ENCODE data around the gene ZMIZ2. TPM values are rescaled to one million over a fixed set of nuclear protein-coding genes. Genes with fewer than 3 reads are reported as not detected.

The ZMIZ2 gene
- total and polyA plus RNA-seq, 9 of the 15 experiments (the other 6 are each of a cell fraction or from before 2014, with no cell fraction given): 0.13 to 40.3 (median 4.9) TPM

- no peak overlapping the region for H3K4me2 ChIP-seq (ENCODE audit: insufficient read depth, low read length)
- peak in 1 of 4 experiments; percentile 8 for DNase-seq (ENCODE audit: extremely low read depth in 1 of 4, low spot score in 3 of 4)
- in situ Hi-C loops (cut with MboI) (no loop called here), intact Hi-C loops (cut with micrococcal nuclease) (no loop called here)
- no peak overlapping the region for H3K27ac ChIP-seq (ENCODE audit: extremely low read depth, low read depth, low read length)
- POLR2A ChIA-PET: interaction anchor here (0.6 kb wide), 1 partner anchor 918 kb away, joined by 3 read pairs; no protein-coding TSS in a partner anchor
- peak; percentile 59 for ATAC-seq
- H3K4me3 ChIP-seq: no peak overlapping the region
- BruUV-seq (replicated peaks): no TSS peak
- H3K79me2 ChIP-seq (ENCODE audit: control insufficient read depth, insufficient read depth, low read length): no peaks in the 10 kb centered on the region
- no peaks in the 10 kb centered on the region for H3K27me3 ChIP-seq (ENCODE audit: control insufficient read depth in 2 of 2, insufficient read depth in 2 of 2, low read length in 2 of 2)
- no peaks in the 10 kb centered on the region for H3K36me3 ChIP-seq (ENCODE audit: control insufficient read depth, insufficient read depth, low read length)
- peak; percentile 37 for FAIRE-seq
- CTCF ChIA-PET (ENCODE audit: low intra/inter-chr PET ratio): no interaction called here
- 44% methylated on average over 6 of the region's 6 CpGs for WGBS (ENCODE audit: insufficient coverage, low coverage, missing lambda C conversion rate)
- no peaks in the 10 kb centered on the region for H3K9me1 ChIP-seq (ENCODE audit: control insufficient read depth, insufficient read depth, low read length)
- H3K4me1 ChIP-seq (replicated peaks in 1 of 2; ENCODE audit: control insufficient read depth in 2 of 2, insufficient read depth in 2 of 2, low read length in 2 of 2): peaks cover 0 to 15% of the 10 kb centered on the region in 2 experiments; a peak in 4 of 5 replicates
- no peak for TF ChIP-seq ZHX1 (conservative IDR thresholded peaks at IDR 0.05; ENCODE audit: low read length)
- peak; percentile 88 for TF ChIP-seq ZBTB17 (CRISPR knock-in tag; IDR thresholded peaks at IDR 0.05)
- TF ChIP-seq, protein P1, sequence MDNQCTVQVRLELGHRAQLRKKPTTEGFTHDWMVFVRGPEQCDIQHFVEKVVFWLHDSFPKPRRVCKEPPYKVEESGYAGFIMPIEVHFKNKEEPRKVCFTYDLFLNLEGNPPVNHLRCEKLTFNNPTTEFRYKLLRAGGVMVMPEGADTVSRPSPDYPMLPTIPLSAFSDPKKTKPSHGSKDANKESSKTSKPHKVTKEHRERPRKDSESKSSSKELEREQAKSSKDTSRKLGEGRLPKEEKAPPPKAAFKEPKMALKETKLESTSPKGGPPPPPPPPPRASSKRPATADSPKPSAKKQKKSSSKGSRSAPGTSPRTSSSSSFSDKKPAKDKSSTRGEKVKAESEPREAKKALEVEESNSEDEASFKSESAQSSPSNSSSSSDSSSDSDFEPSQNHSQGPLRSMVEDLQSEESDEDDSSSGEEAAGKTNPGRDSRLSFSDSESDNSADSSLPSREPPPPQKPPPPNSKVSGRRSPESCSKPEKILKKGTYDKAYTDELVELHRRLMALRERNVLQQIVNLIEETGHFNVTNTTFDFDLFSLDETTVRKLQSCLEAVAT (IDR thresholded peaks at IDR 0.05): 0 out of 4 replicates have a peak, but pooled peaks of 1 of the 2 experiments have one; percentile 37
- TF ChIP-seq ZBTB49 (CRISPR knock-in tag; IDR thresholded peaks at IDR 0.05; ENCODE audit: borderline replicate concordance): no peak
- TF ChIP-seq SPI1 (IDR thresholded peaks at IDR 0.05; ENCODE audit: borderline replicate concordance, low read depth, low read length): peak; percentile 19; the same call in 1 of the 2 replicates
- TF ChIP-seq FOSL1 (tag; conservative IDR thresholded peaks at IDR 0.05): 0 out of 2 replicates have a peak, but pooled peaks have one; percentile 29
- TF ChIP-seq KDM1A (IDR thresholded peaks at IDR 0.05): peak in 1 of 2 experiments; percentile 44; a peak in 1 of 4 replicates
- peak overlapping the region; percentile 78 for H2AFZ ChIP-seq (ENCODE audit: low read depth, low read length)
- H4K20me1 ChIP-seq (replicated peaks; ENCODE audit: control insufficient read depth, insufficient read depth, low read length): no peaks in the 10 kb centered on the region
- no peaks in the 10 kb centered on the region for H3K9me3 ChIP-seq (replicated peaks; ENCODE audit: control insufficient read depth, insufficient read depth, low read depth, low read length)
- peak overlapping the region in 1 of 2 experiments; percentile 1; a peak in 1 of 4 replicates for H3K9ac ChIP-seq (ENCODE audit: insufficient read depth in 1 of 2, low read depth in 2 of 2, low read length in 2 of 2)
Observed at GRCh38 chr7:44727158-44727936, 21.3 kb upstream of the ZMIZ2 start.
